Measurements from ENCODE around the gene KLK3. TPM values are rescaled to one million over a fixed set of nuclear protein-coding genes. Genes with fewer than 3 reads are reported as not detected.
A peak's percentile ranks its signal among the peaks of the same experiment; 100 is the strongest.

The KLK3 gene
- total and polyA plus RNA-seq, 2 of the 8 experiments (the other 6 are each of a cell fraction or from before 2014, with no cell fraction given) = 0.08 TPM; not detected in 1

- no peak overlapping the region for H2AK5ac ChIP-seq (ENCODE audit: low read depth, low read length)
- H3K4me2 ChIP-seq (ENCODE audit: insufficient read depth in 1 of 2, low read depth in 2 of 2, low read length in 2 of 2) = no peak overlapping the region
- TF ChIP-seq RBBP5 (IDR thresholded peaks at IDR 0.05; ENCODE audit: borderline replicate concordance, low read depth, low read length) = no peak
- no peak for TF ChIP-seq SP4 (IDR thresholded peaks at IDR 0.05; ENCODE audit: low read length)
- TF ChIP-seq EGR1 (IDR thresholded peaks at IDR 0.05; ENCODE audit: borderline replicate concordance, low read depth, low read length) = no peak
- TF ChIP-seq TEAD4 (IDR thresholded peaks at IDR 0.05; ENCODE audit: low read depth, low read length) = no peak
- TF ChIP-seq RXRA (IDR thresholded peaks at IDR 0.05; ENCODE audit: insufficient read depth, low read depth, low read length) = no peak
- H3K9ac ChIP-seq (replicated peaks in 1 of 4; ENCODE audit: extremely low read depth in 1 of 4, low read depth in 3 of 4, low read length in 3 of 4) = no peak overlapping the region; a peak in 1 of 7 replicates
- H3K9me3 ChIP-seq (ENCODE audit: insufficient read depth in 2 of 2, low read depth in 1 of 2, low read length in 1 of 2) = no peaks in the 10 kb centered on the region
- no peaks in the 10 kb centered on the region for H3K79me1 ChIP-seq (ENCODE audit: low read depth, low read length)
- ChIA-PET POLR2A (ENCODE audit: partially characterized antibody) (interaction anchor here (0.9 to 4.1 kb wide), 3 partner anchors 73 to 81 kb away, joined by 3 to 16 read pairs (median 15); no protein-coding TSS in a partner anchor), CTCF (ENCODE audit: partially characterized antibody) (interaction anchor here (0.8 to 1.7 kb wide), 4 partner anchors 45 to 236 kb away, joined by 3 to 6 read pairs (median 3); no protein-coding TSS in a partner anchor)
- H3K36me3 ChIP-seq (ENCODE audit: control insufficient read depth in 2 of 4, insufficient read depth in 4 of 4, low read length in 3 of 4) = no peaks in the 10 kb centered on the region
- H3K4me3 ChIP-seq (ENCODE audit: extremely low read depth in 1 of 4, insufficient read depth in 2 of 4, low read depth in 3 of 4, low read length in 4 of 4) = no peak overlapping the region
- no peak overlapping the region for H4K8ac ChIP-seq (ENCODE audit: extremely low read depth, insufficient read depth, low read length)
- H2BK120ac ChIP-seq (replicated peaks; ENCODE audit: low read depth, low read length) = no peak overlapping the region
- H3K23me2 ChIP-seq (ENCODE audit: low read depth, low read length) = no peaks in the 10 kb centered on the region
- no peak overlapping the region for H3K18ac ChIP-seq (ENCODE audit: extremely low read depth, low read length)
- H3K4ac ChIP-seq (replicated peaks; ENCODE audit: insufficient read length, low read depth, low read length) = no peak overlapping the region
- H2BK20ac ChIP-seq (ENCODE audit: low read length) = no peak overlapping the region
- DNase-seq (ENCODE audit: low read depth in 1 of 2, low spot score in 2 of 2) = no peak
- H3K27ac ChIP-seq (ENCODE audit: low read depth, low read length) = no peak overlapping the region
- peaks cover 0 to 12% (median 3%) of the 10 kb centered on the region in 4 experiments; a peak in 3 of 7 replicates for H3K4me1 ChIP-seq (replicated peaks in 1 of 4; ENCODE audit: control insufficient read depth in 3 of 4, insufficient read depth in 4 of 4, low read length in 3 of 4)
- H3K27me3 ChIP-seq (replicated peaks in 1 of 4; ENCODE audit: control insufficient read depth in 3 of 4, extremely low read depth in 1 of 4, insufficient read depth in 3 of 4, low read length in 3 of 4) = peaks cover 0 to 3% (median 1%) of the 10 kb centered on the region in 4 experiments; a peak in 3 of 7 replicates
- no peaks in the 10 kb centered on the region for H3K79me2 ChIP-seq (ENCODE audit: control insufficient read depth in 1 of 2, insufficient read depth in 2 of 2, low read length in 2 of 2)
- no peak overlapping the region for H2AFZ ChIP-seq (ENCODE audit: low read length)
- no peak overlapping the region for H3K14ac ChIP-seq (ENCODE audit: insufficient read length)
- H2BK15ac ChIP-seq (ENCODE audit: low read length) = no peak overlapping the region
- no peak overlapping the region for H4K91ac ChIP-seq (replicated peaks; ENCODE audit: insufficient read length, low read length)
- H3K23ac ChIP-seq (ENCODE audit: insufficient read length) = no peak overlapping the region
- H4K5ac ChIP-seq (ENCODE audit: insufficient read length, low read depth, low read length) = no peak overlapping the region
- no peaks in the 10 kb centered on the region for H4K20me1 ChIP-seq (replicated peaks in 1 of 2; ENCODE audit: control insufficient read depth in 1 of 2, insufficient read depth in 2 of 2, low read length in 2 of 2)
- no peak overlapping the region for H2BK5ac ChIP-seq (ENCODE audit: low read depth, low read length)
- no peak for FAIRE-seq
- H3K56ac ChIP-seq (replicated peaks; ENCODE audit: insufficient read length, low read depth, low read length) = no peak overlapping the region
- H2BK12ac ChIP-seq (ENCODE audit: low read depth, low read length) = 0 out of 2 replicates have a peak overlapping the region, but pooled peaks have one; percentile 9
- 89% methylated on average over 7 of the region's 7 CpGs; no CpG with 5 or more reads in 1 of the 2 experiments for WGBS, 2 experiments (ENCODE audit: extremely low coverage in 1 of 2, insufficient coverage in 1 of 2, insufficient read length in 1 of 2, insufficient replicate concordance in 2 of 2, low coverage in 1 of 2, low lambda C conversion rate in 2 of 2, missing lambda C conversion rate in 1 of 2)
These were observed 21.7 kb downstream of the KLK3 start for GRCh38 chr19:50876456-50876855.

Data from H1 (cell line).